Suppressor macrophage treated with lipopolysaccharide for 1 hour (primary cell): ENCODE results near the gene SARS2.
"Not testable (repeated sequence)": the region's sequence is repeated elsewhere in the genome, so short reads cannot be mapped to it uniquely, and the experiment has no call there.

ENCODE experiments used
- DNase-seq, 3 donors: peaks; one replicate each; pipeline ENCODE4 v3.0.0-alpha.2; 2020 to 2022

SARS2 gene

DNA sequence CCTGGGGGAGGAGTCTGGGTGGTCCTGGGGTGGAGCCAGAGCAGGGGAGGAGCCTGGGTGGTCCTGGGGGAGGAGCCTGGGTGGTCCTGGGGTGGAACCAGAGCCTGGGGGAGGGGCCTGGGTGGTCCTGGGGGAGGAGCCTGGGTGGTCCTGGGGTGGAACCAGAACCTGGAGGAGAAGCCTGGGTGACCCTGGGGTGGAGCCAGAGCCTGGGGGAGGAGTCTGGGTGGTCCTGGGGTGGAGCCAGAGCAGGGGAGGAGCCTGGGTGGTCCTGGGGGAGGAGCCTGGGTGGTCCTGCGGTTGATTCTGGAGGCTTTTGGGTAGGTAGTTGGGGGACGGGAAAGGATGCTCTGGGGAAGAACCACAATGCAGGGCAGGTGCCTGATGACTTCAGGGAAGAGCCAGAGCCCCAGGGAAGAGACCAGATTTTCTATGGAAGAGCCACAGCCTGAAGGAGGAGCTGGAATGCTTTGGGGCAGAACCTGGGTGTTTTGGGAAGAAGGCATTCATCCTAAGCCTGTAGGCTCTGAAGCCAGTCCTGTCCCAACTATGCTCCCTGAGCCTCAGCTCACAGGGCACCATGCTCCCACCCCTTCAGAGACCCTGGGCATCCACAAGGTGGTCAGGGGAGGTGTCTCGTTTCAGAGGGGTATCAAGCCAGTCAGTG lies 15.1 kb upstream of the SARS2 start:
- DNase-seq = no peak

GRCh38 chr19:38944981-38945506 lies 14.5 kb upstream of the SARS2 start:
- DNase-seq = peak in 1 of 3 donors; percentile 16

- DNase-seq = no peak
Observed at GRCh38 chr19:38942471-38943181, 12.1 kb upstream of the SARS2 start.

DNA sequence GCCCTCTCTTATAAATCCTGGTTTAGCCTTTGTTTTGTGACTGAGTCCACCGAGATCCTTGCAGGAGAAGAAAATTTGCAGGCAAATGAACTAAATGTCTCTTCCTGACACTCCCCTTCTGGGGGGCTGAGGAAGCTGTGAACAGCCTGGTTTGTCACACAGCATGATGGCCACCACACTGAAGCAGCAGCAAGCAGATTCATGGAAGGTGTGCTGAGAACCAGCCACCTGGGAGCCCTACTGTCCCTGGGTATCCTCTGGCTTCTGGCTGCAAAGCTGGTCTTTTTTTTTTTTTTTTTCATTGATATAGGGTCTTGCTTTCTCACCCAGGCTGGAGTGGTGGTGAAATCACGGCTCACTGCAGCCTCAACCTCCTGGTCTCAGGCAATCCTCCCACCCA lies 11.4 kb upstream of the SARS2 start:
- DNase-seq = no peak

GRCh38 chr19:38941466-38941865 lies 10.9 kb upstream of the SARS2 start:
- DNase-seq = not testable (repeated sequence)

DNA sequence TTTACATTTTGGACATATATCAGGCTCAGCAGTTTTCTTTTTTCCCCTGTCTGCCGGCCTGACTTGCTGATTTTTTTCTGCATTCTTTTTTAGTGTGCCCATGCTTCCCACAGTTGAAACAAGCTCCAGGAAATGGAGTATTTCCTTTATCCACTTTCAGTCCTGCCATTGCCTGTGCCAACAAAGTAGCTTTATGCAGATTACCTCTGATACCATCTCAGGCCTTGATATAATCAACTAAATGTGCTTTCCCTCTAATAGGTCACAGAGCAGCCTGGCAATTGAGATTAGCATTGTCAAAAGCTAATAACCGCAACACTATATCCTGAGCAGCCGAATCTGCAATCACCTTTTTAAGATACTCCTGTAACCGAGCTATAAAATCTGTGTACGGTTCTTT lies 9.4 kb upstream of the SARS2 start:
- no peak for DNase-seq

DNA sequence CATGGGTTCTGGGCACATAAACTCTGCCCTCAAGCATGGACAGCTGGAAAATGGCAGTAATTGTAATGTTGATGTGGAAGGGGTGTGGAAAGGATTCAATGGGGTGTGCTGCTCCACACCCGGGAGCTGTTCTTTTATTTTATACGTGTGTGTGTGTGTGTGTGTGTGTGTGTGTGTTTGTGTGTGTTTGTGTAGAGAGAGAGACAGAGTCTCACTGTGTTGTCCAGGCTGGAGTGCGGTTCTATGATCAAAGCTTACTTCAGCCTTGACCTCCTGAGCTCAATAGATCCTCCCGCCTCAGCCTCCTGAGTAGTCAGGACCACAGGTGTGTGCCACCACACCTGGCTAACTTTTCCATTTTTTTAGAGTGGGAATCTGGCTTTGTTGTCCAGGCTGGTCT lies 3.0 kb upstream of the SARS2 start:
- DNase-seq = no peak

GRCh38 chr19:38932425-38933179 lies 2.0 kb upstream of the SARS2 start:
- peak; percentile 53 to 63 (median 59) for DNase-seq

- no peak for DNase-seq
Observed at GRCh38 chr19:38931521-38931793, 894 bp upstream of the SARS2 start.

GRCh38 chr19:38930776-38931520 lies 385 bp upstream of the SARS2 start, which contains the start of gene MRPS12:
Gene MRPS12 (plus strand): TSS chr19:38930944. CDS start chr19:38931295, 351 bp downstream.
- DNase-seq = peak; percentile 99 to 100 (median 100)

- no peak for DNase-seq
Observed at GRCh38 chr19:38928391-38929001, 2.1 kb downstream of the SARS2 start.

GRCh38 chr19:38924388-38924787 lies 6.2 kb downstream of the SARS2 start:
- no peak for DNase-seq

- no peak for DNase-seq
Observed at GRCh38 chr19:38922482-38922881, 8.1 kb downstream of the SARS2 start.

GRCh38 chr19:38921420-38922274 lies 8.9 kb downstream of the SARS2 start:
- DNase-seq = no peak

DNA sequence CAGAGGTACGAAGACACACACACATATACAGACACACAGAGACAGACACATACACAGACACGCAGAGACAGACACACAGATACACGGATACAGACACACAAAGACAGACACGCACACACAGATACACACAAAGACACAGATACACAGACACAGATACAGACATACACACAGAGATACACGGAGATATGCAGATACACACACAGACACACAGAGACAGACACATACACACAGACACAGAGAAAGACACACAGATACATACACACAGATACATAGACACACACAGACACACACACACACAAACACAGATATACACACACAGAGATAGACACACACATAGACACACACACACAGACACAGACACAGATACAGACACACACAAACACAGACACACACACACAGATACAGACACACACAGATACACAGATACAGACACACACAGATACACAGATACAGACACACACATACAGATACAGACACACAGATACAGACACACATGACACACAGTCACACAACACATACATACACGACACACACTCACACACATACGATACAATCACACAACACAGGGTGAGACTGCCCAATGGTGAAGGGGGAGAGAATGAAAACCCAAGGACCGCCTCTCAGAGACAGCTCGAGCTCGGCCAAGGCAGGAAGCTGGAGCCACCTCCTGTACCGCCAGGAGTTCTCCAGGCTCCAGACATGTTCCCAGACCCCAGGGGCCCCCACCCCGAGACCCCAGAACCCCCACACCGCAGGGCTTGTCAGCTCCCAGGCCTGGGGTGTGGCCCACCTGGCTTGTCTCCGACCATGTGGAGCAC lies 9.8 kb downstream of the SARS2 start:
- no peak for DNase-seq

DNA sequence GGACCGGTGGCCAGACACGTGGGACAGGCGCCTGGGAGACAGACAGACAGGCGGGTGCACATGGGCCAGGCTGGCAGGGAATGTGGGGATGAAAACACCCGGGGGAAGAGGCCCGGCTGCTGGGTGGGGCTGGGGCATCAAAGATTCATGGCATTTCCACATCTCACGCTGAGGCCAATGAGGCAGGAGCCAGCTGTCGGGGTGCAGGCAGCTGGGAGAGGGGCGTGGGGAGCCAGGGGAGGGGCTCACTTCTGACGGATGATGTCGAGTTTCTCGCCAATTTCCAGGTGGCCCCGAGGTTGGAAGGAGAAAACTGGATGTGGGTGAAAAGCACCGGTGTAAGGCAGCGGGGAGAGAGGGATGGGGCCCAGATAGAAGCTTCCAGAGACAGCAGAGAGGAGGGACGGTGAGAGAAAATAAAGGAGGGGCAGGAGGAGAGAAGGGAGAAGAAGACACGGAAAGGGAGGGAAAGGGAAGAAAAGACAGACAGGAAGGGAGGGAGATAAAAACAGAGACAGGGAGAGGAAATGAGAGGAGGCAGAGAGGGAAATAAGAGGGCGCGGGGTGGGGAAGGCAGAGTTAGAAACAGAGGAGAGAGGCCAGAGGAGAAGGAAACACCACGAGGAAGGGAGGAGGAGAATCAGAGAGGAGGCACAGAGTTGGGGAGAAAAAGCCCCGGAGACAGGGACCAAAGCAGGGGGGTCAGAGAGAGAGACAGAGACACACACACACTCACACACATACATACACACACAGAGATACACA lies 10.5 kb downstream of the SARS2 start:
- no peak for DNase-seq

GRCh38 chr19:38918526-38918925 lies 12.0 kb downstream of the SARS2 start:
- no peak for DNase-seq

DNA sequence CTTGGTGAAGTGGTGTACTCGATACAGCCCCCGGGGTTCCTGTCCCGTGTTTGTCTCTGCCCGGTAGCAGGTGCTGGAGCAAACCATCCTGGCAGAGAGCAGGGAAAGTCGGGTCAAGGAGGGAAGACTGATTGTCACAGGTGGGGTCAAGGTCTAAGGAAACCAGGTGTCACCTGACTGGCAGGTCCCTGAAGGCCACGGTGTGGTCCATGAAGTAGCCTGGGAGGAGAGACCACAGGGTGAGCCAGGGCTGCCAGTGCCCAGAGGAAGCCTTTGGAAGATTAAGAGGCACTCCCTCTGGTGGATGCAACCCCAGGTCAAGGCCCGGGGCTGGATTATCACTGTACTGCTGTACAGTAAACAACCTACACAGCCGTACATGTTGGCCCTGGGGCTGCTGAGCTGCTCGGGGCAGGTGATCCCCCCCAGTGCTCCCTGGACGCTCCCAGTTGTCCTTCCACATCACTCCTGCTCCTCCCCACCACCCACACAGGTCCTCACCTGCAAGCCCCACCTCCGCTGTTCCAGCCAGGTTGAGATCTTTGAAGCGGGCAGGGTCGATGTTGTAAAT lies 12.6 kb downstream of the SARS2 start:
- peak in 2 of 3 donors; percentile 12 for DNase-seq

- DNase-seq = no peak
Observed at GRCh38 chr19:38917516-38917915, 13.0 kb downstream of the SARS2 start.
